GM21423 (cell line): Measurements from ENCODE around the gene EXOG.

ENCODE experiments used
- ATAC-seq: cut with Tn5 transposase; IDR thresholded peaks from one replicate; pipeline ENCODE4 v1.9.1; 2021; ENCODE audit warnings: mild to moderate bottlenecking, moderate library complexity; ENCODE audit not compliant: unreplicated experiment

Gene EXOG

GRCh38 chr3:38472342-38472741 lies 23.8 kb upstream of the EXOG start:
- ATAC-seq: no peak

- ATAC-seq: no peak
These were observed 22.9 kb upstream of the EXOG start for GRCh38 chr3:38473229-38473628.

GRCh38 chr3:38474928-38475605 lies 21.1 kb upstream of the EXOG start:
- ATAC-seq: no peak

GRCh38 chr3:38475716-38476115 lies 20.4 kb upstream of the EXOG start:
- ATAC-seq: no peak

GRCh38 chr3:38476157-38476756 lies 19.9 kb upstream of the EXOG start:
- no peak for ATAC-seq

- no peak for ATAC-seq
These were observed 18.9 kb upstream of the EXOG start for GRCh38 chr3:38477057-38477820.

GRCh38 chr3:38477839-38478450 lies 18.2 kb upstream of the EXOG start:
- ATAC-seq: no peak

- no peak for ATAC-seq
These were observed 17.2 kb upstream of the EXOG start for GRCh38 chr3:38478901-38479300.

- no peak for ATAC-seq
These were observed 16.6 kb upstream of the EXOG start for GRCh38 chr3:38479431-38480092.

- ATAC-seq: no peak
These were observed 16.1 kb upstream of the EXOG start for GRCh38 chr3:38480093-38480445.

GRCh38 chr3:38480930-38481329 lies 15.2 kb upstream of the EXOG start:
- no peak for ATAC-seq

GRCh38 chr3:38482951-38483350 lies 13.2 kb upstream of the EXOG start:
- no peak for ATAC-seq

GRCh38 chr3:38487323-38487722 lies 8.8 kb upstream of the EXOG start:
- peak; percentile 79 for ATAC-seq

GRCh38 chr3:38488949-38489348 lies 7.2 kb upstream of the EXOG start:
- ATAC-seq: no peak

GRCh38 chr3:38489766-38490165 lies 6.4 kb upstream of the EXOG start:
- no peak for ATAC-seq

- ATAC-seq: no peak
These were observed 5.7 kb upstream of the EXOG start for GRCh38 chr3:38490281-38491030.

GRCh38 chr3:38491215-38491614 lies 4.9 kb upstream of the EXOG start:
- no peak for ATAC-seq

- no peak for ATAC-seq
These were observed 3.1 kb upstream of the EXOG start for GRCh38 chr3:38493031-38493430.

- ATAC-seq: no peak
These were observed 891 bp downstream of the EXOG start for GRCh38 chr3:38497031-38497430.

- no peak for ATAC-seq
These were observed 4.7 kb downstream of the EXOG start for GRCh38 chr3:38500688-38501417.
